DMS 273 treated with DMSO at 0.1 percent for 48 hours (cell line): Measurements from ENCODE around the gene LRRC51.
"Not testable (repeated sequence)": the region's sequence is repeated elsewhere in the genome, so short reads cannot be mapped to it uniquely, and the experiment has no call there.

Experiments used
- DNase-seq: peaks from one replicate; lab custom pipeline; 2025; lab: John Stamatoyannopoulos, UW

Gene LRRC51

DNA sequence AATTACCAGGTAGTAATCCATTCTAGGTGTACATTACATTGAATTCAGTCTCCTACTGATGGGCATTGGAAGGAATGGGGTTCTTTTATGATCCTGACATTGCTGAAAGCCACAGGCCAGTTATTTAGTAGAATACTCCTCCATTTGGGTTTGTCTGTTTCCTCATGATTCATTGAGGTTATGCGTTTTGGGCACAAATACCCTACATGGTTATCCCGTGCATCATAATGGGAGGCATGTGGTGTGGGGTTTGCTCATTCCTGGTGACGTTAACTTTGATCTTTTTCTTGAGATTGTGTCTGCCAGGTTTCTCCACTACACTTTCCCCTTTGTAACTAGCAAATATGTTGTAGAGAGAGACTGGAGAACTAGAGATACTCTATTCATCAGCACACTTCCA is 60.4 kb downstream of the LRRC51 start:
- no peak for DNase-seq

DNA sequence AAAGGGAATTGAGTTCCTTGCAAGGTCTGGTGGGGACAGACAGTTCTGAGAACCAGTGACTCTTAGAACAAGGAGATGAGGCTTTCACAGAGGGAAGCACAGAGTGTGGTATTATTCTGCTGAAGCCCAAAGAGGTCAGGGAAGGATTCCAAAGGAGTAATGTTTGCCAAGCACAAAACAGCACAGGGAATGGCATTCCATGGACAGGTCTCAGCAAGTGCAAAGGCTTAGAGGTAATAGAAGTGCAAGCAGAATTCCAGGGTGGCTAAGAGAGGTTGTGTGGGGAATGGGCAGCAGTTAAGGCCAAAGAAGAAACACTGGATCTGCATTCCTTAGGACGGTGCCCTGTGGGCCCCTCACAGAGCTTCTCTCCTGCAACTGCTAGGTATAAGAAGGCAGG is 61.4 kb downstream of the LRRC51 start:
- DNase-seq, result not testable (repeated sequence)

- DNase-seq, result not testable (repeated sequence)
These were observed 61.9 kb downstream of the LRRC51 start for GRCh38 chr11:72142543-72142942.

- DNase-seq, result no peak
These were observed 64.3 kb downstream of the LRRC51 start for GRCh38 chr11:72144807-72145565.
